Measurements from ENCODE around the gene SLC39A11.

DNA sequence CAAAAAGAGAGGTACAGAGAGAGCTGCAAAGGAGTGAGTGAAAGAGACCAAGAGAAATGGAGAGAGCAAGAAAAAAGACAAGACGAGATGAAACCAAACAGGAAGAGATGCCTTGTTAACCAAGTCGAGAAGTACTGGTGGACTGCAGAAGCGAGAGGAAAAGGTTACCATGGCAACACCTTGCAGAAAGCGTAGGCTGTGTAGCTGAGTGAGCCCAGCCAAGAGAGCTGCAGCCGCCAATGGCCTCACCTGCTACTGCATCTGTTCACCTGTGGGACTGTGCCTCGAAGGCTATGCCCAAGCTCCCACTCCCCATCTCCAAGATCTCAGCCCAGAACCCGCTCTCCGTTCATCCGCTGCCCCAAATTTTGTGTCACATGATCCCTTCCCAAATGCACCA lies 161.3 kb downstream of the SLC39A11 start:
- no peak for TF ChIP-seq FOXJ3 (CRISPR knock-in tag; IDR thresholded peaks at IDR 0.05; ENCODE audit: borderline replicate concordance)
- TF ChIP-seq, protein P1, sequence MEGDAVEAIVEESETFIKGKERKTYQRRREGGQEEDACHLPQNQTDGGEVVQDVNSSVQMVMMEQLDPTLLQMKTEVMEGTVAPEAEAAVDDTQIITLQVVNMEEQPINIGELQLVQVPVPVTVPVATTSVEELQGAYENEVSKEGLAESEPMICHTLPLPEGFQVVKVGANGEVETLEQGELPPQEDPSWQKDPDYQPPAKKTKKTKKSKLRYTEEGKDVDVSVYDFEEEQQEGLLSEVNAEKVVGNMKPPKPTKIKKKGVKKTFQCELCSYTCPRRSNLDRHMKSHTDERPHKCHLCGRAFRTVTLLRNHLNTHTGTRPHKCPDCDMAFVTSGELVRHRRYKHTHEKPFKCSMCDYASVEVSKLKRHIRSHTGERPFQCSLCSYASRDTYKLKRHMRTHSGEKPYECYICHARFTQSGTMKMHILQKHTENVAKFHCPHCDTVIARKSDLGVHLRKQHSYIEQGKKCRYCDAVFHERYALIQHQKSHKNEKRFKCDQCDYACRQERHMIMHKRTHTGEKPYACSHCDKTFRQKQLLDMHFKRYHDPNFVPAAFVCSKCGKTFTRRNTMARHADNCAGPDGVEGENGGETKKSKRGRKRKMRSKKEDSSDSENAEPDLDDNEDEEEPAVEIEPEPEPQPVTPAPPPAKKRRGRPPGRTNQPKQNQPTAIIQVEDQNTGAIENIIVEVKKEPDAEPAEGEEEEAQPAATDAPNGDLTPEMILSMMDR (IDR thresholded peaks at IDR 0.05): no peak
